Right atrium auricular region (tissue), 2 donors: ENCODE measurements around the gene ECHDC3. TPM values are rescaled to one million over a fixed set of nuclear protein-coding genes. Genes with fewer than 3 reads are reported as not detected.

Experiments used
- DNase-seq: peaks from one replicate; pipeline ENCODE4 v3.0.0-alpha.2; 2019; ENCODE audit warnings: low spot score
- H3K27ac ChIP-seq, 2 donors: fragments of 200-600 bp; sonication (generic); 1 replicate in 1 of 2; 2 replicates in 1 of 2; pipeline ENCODE4 v1.5.1; 2016 to 2019
- H3K27me3 ChIP-seq, 2 donors: fragments of 200-600 bp; sonication (generic); one replicate each; pipeline versions ENCODE4 v1.5.1 to v1.6.0; 2017 to 2019
- H3K36me3 ChIP-seq: fragments of 200-600 bp; sonication (generic); one replicate; pipeline ENCODE4 v1.5.1; 2016
- H3K4me1 ChIP-seq, 2 donors: fragments of 200-600 bp; sonication (generic); one replicate each; pipeline versions ENCODE4 v1.5.1 to v1.6.0; 2017 to 2019
- H3K4me3 ChIP-seq, 2 donors: fragments of 200-600 bp; sonication (generic); 1 replicate in 1 of 2; 2 replicates in 1 of 2; pipeline ENCODE4 v1.5.1; 2017 to 2019; ENCODE audit warnings: mild to moderate bottlenecking in 1 of 2, moderate library complexity in 1 of 2
- H3K9me3 ChIP-seq, 2 donors: fragments of 200-600 bp; sonication (generic); one replicate each; pipeline ENCODE4 v1.5.1; 2019
- total RNA-seq, 2 donors: library from RNA; depleted of rRNA; stranded (reverse); fragments of >200 nt; gene quantifications; one replicate each; pipeline ENCODE4 v1.1.0, GENCODE V29; 2016
- TF ChIP-seq, protein P1 (sequence below), 2 donors: fragments of 200-600 bp; sonication (generic); IDR thresholded peaks; one replicate each; pipeline ENCODE4 v1.5.1; 2019; ENCODE audit warnings: antibody characterized with exemption in 2 of 2

The ECHDC3 gene
- total RNA-seq, 2 donors from 2014 or later = 201 to 223 TPM

DNA sequence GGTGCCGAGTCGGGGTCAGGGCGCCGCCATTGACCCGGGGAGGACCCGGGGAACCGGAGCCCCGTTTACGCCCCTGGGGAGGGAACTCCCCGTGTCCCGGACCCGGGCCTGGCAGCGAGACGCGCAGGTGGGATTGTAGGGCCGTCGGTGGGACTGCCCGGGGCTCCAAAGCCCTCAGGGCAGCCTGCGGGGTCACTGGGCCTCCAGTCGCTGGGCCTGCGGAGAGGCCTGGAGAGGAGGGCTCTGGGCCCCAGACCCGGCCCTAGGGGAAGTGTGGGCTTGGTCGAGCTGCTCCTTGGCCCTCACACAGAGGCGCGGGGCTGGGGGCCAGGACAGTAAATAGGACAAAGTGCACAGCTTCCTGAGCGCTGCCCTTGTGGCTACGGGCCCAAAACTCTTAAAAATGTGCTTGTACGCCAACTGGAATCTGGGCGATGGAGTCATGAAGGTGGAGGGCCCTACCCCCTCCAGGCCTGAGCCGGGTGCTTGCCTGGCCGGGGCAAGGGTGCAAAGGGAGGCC is 657 bp downstream of the ECHDC3 start:
- no peaks in the 10 kb centered on the region for H3K27me3 ChIP-seq
- TF ChIP-seq, protein P1, sequence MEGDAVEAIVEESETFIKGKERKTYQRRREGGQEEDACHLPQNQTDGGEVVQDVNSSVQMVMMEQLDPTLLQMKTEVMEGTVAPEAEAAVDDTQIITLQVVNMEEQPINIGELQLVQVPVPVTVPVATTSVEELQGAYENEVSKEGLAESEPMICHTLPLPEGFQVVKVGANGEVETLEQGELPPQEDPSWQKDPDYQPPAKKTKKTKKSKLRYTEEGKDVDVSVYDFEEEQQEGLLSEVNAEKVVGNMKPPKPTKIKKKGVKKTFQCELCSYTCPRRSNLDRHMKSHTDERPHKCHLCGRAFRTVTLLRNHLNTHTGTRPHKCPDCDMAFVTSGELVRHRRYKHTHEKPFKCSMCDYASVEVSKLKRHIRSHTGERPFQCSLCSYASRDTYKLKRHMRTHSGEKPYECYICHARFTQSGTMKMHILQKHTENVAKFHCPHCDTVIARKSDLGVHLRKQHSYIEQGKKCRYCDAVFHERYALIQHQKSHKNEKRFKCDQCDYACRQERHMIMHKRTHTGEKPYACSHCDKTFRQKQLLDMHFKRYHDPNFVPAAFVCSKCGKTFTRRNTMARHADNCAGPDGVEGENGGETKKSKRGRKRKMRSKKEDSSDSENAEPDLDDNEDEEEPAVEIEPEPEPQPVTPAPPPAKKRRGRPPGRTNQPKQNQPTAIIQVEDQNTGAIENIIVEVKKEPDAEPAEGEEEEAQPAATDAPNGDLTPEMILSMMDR (IDR thresholded peaks at IDR 0.05) = no peak
- DNase-seq = no peak
- H3K4me3 ChIP-seq = peak overlapping the region; percentile 63 to 65
- H3K36me3 ChIP-seq = no peaks in the 10 kb centered on the region
- H3K9me3 ChIP-seq = no peaks in the 10 kb centered on the region
- H3K27ac ChIP-seq = peak overlapping the region; percentile 85 to 97
- peaks cover 0 to 31% of the 10 kb centered on the region in 2 donors for H3K4me1 ChIP-seq

DNA sequence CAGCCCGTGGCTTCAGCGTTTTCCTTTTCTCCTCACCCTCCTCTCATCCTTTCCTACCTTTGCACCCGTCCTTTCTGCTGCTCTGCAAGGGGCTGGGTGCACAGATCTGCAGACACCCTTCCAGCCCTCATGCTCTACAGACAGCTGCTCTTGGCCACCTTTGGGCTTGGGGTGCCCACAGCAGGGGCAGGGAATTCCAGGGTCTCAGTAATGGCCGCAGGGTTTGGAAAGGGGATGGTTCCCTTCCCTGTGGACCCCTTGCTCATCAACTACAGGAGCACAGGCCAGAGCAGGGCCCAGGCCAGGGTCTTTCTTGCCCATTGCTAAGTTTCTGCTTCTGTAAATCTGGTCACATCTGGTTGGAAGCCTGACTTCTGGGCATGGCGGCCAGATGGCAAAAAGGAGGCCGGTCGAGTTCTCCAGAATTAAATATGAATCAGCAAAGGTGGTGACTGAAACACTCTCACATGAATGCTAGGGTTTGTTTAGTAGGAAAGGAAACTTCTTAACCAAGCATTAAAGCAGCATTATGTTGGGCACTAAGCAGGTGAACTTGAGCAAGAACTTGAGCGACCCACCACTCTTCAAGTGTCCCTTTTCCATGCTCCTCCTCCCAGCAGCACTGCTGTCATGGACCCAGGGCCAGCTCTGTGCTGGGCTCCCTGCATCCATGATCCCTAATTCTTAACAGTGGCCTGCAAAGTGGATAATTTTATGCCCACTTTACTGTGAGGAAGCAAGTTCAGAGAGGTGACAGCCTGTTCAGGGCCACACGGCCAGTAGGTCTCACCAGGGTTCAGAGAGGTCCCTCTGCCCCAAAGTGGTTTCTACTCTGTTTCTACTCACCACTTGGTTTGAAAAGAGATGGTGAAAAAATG is 1.5 kb downstream of the ECHDC3 start:
- no peaks in the 10 kb centered on the region for H3K36me3 ChIP-seq
- H3K27me3 ChIP-seq = no peaks in the 10 kb centered on the region
- no peaks in the 10 kb centered on the region for H3K9me3 ChIP-seq
- DNase-seq = no peak
- TF ChIP-seq, protein P1 (IDR thresholded peaks at IDR 0.05) = no peak
- H3K4me3 ChIP-seq = peak overlapping the region; percentile 63 to 65
- H3K27ac ChIP-seq = peak overlapping the region; percentile 85 to 97
- H3K4me1 ChIP-seq = peaks cover 0 to 33% of the 10 kb centered on the region in 2 donors

DNA sequence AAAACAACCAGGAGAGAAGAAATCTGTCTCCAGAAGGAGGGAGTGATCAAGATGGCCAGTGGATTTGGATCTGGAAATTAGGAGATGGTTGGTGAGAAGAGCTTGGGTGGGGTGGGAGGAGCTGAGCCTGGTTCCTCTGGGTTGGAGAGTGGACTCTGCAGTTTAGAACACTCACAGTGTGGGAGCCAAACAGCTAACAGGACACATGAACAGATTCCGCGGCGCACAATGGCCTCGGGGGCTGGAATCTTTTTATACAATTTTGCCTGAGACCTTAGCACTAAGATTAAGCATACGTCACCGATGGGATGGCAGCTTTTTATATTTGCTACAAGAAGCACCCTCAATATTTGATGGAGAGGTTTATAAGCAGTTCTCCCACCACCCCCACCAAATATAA is 2.9 kb downstream of the ECHDC3 start:
- H3K27ac ChIP-seq = peak overlapping the region in 1 of 2 donors; percentile 97

DNA sequence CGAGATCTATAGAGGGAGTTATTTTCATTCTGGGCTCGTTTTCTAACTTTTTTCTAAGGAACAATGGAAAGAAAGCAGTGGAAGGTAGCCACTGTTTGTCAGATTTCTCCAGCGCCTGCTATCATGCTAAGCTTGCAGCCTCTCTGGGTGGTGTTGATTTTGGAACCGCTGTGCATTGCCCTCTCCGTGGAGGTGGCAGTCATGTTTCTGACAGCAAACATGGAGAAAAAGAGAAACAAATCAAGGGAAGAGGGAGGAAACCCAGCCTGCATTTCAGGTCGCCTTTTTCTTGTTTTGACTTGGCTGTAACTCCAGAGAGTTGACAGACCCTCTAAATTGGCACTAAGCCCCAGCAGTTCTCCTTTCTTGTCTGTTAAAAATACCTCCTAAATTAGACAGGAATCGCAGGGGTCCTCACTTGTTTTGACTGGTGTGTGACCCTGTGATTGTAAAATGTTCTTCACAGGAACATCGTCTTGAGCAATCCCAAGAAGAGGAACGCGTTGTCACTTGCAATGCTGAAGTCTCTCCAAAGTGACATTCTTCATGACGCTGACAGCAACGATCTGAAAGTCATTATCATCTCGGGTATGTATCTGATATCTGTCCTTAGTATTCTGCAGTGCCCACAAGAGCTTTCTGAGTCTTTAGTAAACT is 4.8 kb downstream of the ECHDC3 start:
- no peak for DNase-seq
- peak overlapping the region in 1 of 2 donors; percentile 6 for H3K4me3 ChIP-seq
- peak overlapping the region; percentile 74 to 97 for H3K27ac ChIP-seq
- H3K9me3 ChIP-seq = no peaks in the 10 kb centered on the region
- TF ChIP-seq, protein P1 (IDR thresholded peaks at IDR 0.05) = no peak
- H3K27me3 ChIP-seq = no peaks in the 10 kb centered on the region
- H3K36me3 ChIP-seq = peaks cover 29% of the 10 kb centered on the region
- H3K4me1 ChIP-seq = peaks cover 0 to 28% of the 10 kb centered on the region in 2 donors

More for the DNA sequence above, 2.9 kb downstream of the ECHDC3 start:
- no peak overlapping the region for H3K4me3 ChIP-seq
- H3K9me3 ChIP-seq = no peaks in the 10 kb centered on the region
- H3K4me1 ChIP-seq = peaks cover 0 to 33% of the 10 kb centered on the region in 2 donors
- peaks cover 10% of the 10 kb centered on the region for H3K36me3 ChIP-seq
- DNase-seq = no peak
- TF ChIP-seq, protein P1 (IDR thresholded peaks at IDR 0.05) = no peak
- no peaks in the 10 kb centered on the region for H3K27me3 ChIP-seq

DNA sequence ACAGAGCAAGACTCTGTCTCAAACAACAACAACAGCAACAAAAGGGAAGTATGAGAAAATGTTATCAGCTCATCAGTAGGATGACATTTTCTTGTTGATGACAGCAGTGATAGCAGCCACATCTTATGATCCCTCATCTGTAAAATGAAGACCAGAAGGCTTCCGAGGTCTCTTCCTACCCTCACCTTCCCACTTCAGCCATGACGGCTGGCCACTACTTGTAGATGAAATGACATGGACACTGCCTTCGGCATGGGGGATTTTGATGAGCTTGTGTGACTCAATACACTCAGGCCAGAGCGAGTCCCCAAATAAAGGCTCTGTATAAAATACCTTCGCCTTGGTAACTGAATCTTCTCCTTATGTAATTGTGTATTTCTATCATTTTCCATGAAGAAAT is 6.7 kb downstream of the ECHDC3 start:
- DNase-seq = no peak
- Histone ChIP-seq H3K27me3 (no peaks in the 10 kb centered on the region), H3K27ac (peak overlapping the region in 1 of 2 donors; percentile 97), H3K36me3 (peaks cover 41% of the 10 kb centered on the region), H3K4me3 (no peak overlapping the region), H3K4me1 (peaks cover 0 to 22% of the 10 kb centered on the region in 2 donors), H3K9me3 (no peaks in the 10 kb centered on the region)
- TF ChIP-seq, protein P1 (IDR thresholded peaks at IDR 0.05) = no peak
